GM19324 (cell line): Measurements from ENCODE around the gene PRODH2.

Source experiments
- ATAC-seq: cut with Tn5 transposase; IDR thresholded peaks from one replicate; pipeline ENCODE4 v1.9.1; 2021; ENCODE audit warnings: mild to moderate bottlenecking, moderate library complexity; ENCODE audit not compliant: unreplicated experiment, low FRiP score

Gene PRODH2

GRCh38 chr19:35764432-35765315 lies 48.0 kb downstream of the PRODH2 start:
- ATAC-seq: no peak

DNA sequence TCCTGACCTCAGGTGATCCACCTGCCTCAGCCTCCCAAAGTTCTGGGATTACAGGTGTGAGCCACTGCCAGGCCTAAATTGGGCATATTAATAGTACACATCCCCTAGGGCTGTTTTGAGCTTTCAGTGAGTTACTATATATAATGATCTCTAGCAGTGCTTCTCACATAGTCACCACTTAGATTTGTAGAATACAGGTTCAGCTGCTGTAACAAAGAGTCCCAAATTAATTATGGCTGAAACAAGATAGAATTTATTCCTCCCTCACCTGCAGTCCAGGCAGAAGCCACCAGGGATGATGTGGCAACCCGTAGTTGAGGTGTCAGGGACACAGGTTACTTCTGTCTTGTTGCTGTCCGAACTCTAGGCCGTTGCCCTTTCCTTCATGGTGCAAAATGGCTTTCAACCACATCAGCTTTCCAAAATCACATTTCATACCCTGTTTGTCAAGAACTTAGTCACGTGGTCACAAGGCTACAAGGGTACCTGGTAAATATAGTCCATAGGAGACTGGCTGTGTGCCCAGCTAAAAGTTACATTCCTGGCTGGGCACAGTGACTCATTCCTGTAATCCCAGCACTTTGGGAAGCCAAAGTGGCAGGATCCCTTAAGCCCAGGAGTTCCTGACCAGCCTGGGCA lies 51.8 kb downstream of the PRODH2 start:
- ATAC-seq: no peak

DNA sequence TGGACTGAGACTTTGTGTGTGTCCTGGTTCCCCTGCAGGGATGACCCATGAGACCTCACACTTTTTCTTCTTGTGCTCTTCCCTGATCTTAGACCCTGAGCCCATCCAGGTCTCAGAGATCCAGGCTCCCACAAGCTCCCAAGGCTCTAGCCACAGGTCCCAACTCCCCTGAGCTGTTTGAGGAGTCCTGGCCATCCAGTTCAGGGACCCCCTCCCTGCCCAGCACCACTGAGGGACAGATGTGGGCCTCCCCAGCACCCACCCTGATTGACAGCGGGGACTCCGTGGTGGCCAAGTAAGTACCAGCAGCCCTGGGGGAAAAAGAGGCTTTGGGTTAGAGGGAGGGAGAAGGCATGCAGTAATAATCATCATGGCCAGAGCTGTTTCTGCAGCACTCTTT lies 52.9 kb downstream of the PRODH2 start:
- ATAC-seq: no peak

DNA sequence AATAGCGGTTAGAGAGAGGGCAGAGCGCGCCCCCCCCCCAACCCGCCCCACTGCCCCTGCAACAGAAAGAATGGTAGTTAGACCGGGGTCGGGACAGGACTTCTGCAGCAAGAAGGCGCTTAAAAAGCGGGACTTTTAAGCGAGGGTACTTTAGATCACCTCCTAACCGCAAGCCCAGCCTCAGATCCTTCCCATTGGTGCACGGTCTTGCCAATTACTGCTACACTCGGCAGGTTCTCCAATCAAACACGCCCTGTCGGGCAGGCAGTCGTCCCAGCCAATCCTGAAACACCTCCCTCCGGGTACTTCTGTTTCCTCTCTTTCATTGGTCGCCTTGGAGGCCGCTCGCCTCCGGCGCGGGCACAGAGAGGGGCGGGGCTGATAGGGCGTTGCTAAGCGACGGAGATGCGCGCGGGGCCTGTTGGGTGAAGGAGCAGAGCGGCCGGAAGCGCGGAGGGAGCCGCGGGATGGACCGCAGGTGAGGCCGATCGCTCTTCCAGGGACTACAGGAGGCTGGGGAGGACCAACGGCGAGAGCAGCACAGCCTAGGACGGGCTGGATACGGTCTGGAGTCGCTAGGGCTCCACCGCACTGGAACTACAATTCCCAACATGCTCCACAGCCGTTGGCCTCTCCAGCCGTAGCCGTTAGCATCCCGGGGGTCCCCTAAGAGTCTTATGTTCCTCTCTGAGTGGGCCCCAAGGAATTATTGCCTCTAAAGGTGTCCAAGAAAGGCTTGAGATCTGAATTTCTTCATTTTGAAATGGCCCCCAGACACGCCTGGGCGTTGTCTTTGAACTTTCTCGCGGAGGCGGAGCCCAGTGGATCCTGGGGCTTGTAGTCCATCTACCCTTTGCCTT lies 54.7 kb downstream of the PRODH2 start, which contains the start of gene PROSER3:
Gene PROSER3 (plus strand): TSS at position 428 of the 860 bp plus-strand sequence. CDS start 40 bp downstream, at position 468.
- ATAC-seq: peak; percentile 94

GRCh38 chr19:35757231-35757748 lies 55.4 kb downstream of the PRODH2 start:
- ATAC-seq: no peak

- no peak for ATAC-seq
Measured at GRCh38 chr19:35756377-35757230, 56.0 kb downstream of the PRODH2 start, which contains the start of gene HSPB6. HSPB6 (minus strand) TSS chr19:35757029; CDS start chr19:35757008, 21 bp downstream.

GRCh38 chr19:35755550-35756376 lies 56.9 kb downstream of the PRODH2 start:
- no peak for ATAC-seq

DNA sequence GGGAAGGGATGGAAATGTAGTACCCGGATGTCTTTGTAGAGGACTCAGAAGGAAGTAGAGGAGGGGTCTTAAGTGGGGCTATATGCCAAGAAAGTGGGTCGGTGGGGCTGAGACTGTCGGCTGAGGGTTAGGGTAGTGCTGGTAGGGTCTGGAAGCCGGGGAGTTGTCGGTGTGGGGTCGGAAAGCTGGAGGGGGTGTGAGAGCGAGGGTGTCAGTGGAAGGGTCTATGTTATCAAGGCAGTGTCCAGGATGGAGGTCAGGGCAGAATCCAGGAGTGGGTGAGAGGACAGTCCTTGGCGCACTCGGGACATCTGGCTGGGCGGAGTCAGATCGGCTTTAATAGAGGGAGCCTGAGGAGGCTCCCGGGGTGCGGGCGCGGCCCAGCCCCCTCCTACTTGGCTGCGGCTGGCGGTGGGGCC lies 57.5 kb downstream of the PRODH2 start:
- ATAC-seq: no peak

DNA sequence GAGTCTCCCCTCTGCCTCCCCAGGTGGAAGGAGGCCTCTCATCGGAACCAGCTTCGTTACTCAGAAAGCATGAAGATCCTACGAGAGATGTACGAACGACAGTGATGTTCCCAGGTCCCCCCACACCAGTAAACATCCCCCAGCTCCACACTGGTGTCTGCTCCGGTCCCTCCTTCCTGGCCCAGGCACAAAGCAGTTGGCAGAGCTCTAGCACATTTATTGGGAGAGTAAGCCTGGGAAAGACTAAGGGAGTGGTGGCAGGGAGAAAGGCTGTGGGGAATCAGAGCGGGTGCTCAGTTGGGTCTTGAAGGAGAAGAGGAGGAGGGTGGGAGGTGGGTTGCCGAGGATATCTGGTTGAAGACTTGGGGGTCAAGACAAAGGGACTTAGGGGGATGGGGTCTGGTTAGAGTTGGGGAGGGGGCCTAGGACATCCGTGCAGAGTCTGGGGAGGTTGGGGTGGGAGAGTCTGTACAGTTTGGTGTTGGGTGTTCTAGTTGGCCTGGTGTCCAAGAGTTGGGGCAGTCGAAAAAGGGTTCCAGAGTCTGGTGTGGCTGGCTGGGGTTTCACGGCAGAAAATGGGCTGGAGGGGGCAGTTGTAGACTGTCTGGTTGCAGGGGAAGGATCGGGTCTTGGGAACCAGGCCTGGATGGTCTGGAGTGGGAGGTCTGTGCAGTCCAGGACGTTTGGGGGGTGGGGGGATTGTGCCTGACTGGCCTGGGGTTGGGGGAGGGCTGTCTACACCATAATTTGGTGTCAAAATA lies 58.1 kb downstream of the PRODH2 start:
- no peak for ATAC-seq

DNA sequence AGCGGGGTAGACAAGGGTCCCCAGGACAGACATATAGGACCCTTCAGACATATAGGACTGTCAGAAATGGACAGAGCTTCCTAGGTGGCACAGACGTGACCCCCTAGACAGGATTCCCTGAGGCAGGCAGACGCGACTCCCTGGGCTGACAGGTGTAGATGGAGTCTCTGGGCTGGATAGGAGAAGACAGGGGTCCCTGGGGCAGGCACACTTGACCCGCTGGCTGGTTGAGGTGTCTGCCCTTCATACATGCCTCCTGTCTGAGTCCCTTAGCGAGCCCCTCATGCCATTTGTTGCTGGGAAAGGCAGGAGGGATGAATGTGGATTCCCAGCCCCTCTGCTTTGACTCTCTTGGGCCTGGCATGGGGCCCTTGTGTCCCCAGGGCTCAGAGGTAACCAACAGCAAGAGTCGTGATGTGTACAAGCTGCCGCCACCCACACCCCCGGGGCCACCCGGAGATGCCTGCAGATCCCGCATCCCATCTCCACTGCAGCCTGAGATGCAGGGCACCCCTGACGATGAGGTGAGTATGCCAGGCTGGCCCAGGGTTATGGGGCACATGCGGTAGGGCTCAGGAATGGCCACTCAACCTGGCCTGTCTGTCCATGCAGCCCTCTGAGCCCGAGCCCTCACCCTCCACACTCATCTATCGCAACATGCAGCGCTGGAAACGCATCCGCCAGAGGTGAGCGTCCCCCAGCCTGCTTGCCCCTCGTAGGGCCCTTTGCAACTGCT lies 58.8 kb downstream of the PRODH2 start:
- no peak for ATAC-seq

GRCh38 chr19:35752746-35753350 lies 59.8 kb downstream of the PRODH2 start:
- ATAC-seq: no peak

GRCh38 chr19:35751839-35752745 lies 60.6 kb downstream of the PRODH2 start:
- no peak for ATAC-seq

DNA sequence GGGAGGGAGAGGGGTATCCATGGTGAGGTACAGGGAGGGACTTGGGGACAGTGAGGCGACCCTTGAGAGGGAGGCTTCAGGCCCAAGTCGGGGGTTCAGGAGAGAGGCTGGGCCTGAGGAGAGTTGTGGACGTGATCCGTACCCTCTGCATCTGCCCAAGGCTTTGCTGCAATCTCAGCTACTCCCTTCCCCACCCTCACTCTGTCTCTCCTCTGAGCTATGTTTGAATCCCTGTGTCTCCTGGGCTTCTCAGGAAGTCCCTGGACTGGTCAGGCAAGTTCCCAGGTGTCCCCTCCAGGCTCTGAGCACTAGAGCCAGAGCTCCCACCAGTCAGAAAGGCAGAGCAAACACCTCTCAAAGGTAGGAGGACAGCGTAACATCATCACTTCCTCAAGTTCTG lies 62.5 kb downstream of the PRODH2 start:
- ATAC-seq: no peak
